Loucy (cell line): ENCODE measurements around the gene PPP1R27.

Experiments used
- H2AFZ ChIP-seq: fragments of 200-600 bp; sonication (generic); 2 replicates; pipeline ENCODE4 v1.6.0; 2016; ENCODE audit warnings: antibody characterized with exemption, mild to moderate bottlenecking, low read length, moderate library complexity
- H3F3A ChIP-seq: fragments of 200-600 bp; 2 replicates; pipeline ENCODE4 v1.6.0; 2016; ENCODE audit warnings: antibody characterized with exemption, low read depth, mild to moderate bottlenecking
- H3K27me3 ChIP-seq: fragments of 200-600 bp; sonication (generic); 2 replicates; pipeline ENCODE4 v1.6.1; 2014; ENCODE audit warnings: low read length, mild to moderate bottlenecking; ENCODE audit not compliant: insufficient read depth, poor library complexity, severe bottlenecking
- H3K36me3 ChIP-seq: fragments of 200-600 bp; sonication (generic); 2 replicates; pipeline ENCODE4 v1.6.1; 2016; ENCODE audit warnings: low read length; ENCODE audit not compliant: insufficient read depth
- H3K4me1 ChIP-seq: fragments of 200-600 bp; sonication (generic); 2 replicates; pipeline ENCODE4 v1.5.1; 2014; ENCODE audit warnings: low read length, mild to moderate bottlenecking; ENCODE audit not compliant: insufficient read depth, poor library complexity, severe bottlenecking
- H3K4me2 ChIP-seq: fragments of 200-600 bp; sonication (generic); 2 replicates; pipeline ENCODE4 v1.6.0; 2014; ENCODE audit warnings: antibody characterized with exemption, low read length, low read depth, mild to moderate bottlenecking; ENCODE audit not compliant: poor library complexity, severe bottlenecking
- H3K4me3 ChIP-seq: fragments of 200-600 bp; sonication (generic); 2 replicates; pipeline ENCODE4 v1.5.1; 2014; ENCODE audit warnings: low read length, mild to moderate bottlenecking, mixed read lengths; ENCODE audit not compliant: poor library complexity, severe bottlenecking
- H3K79me2 ChIP-seq: fragments of 200-600 bp; sonication (generic); 2 replicates; pipeline ENCODE4 v1.6.1; 2014; ENCODE audit warnings: low read length; ENCODE audit not compliant: insufficient read depth
- H3K9ac ChIP-seq: fragments of 200-600 bp; sonication (generic); 2 replicates; pipeline ENCODE4 v1.6.0; 2014; ENCODE audit warnings: mild to moderate bottlenecking, low read depth, low read length, moderate library complexity; ENCODE audit not compliant: poor library complexity, severe bottlenecking
- H3K9me2 ChIP-seq: fragments of 200-600 bp; sonication (generic); replicated peaks from 2 replicates; pipeline ENCODE4 v1.6.1; 2016; ENCODE audit warnings: low read depth, low read length, mixed read lengths
- H3K9me3 ChIP-seq: fragments of 200-600 bp; sonication (generic); 2 replicates; pipeline ENCODE4 v1.6.1; 2014; ENCODE audit warnings: mild to moderate bottlenecking, antibody characterized with exemption, low read length, low read depth; ENCODE audit not compliant: insufficient read depth
- H4K20me1 ChIP-seq: fragments of 200-600 bp; sonication (generic); 2 replicates; pipeline ENCODE4 v1.6.0; 2014; ENCODE audit warnings: antibody characterized with exemption, low read length, mild to moderate bottlenecking; ENCODE audit not compliant: insufficient read depth, poor library complexity, severe bottlenecking
- EZH2phosphoT487 ChIP-seq: fragments of 200-600 bp; IDR thresholded peaks from 2 replicates; pipeline ENCODE4 v1.6.1; 2018; ENCODE audit warnings: antibody characterized with exemption, mild to moderate bottlenecking, moderate library complexity, borderline replicate concordance
- TF ChIP-seq, protein P1 (sequence below): fragments of 200-600 bp; sonication (generic); conservative IDR thresholded peaks from 2 replicates; pipeline ENCODE4 v1.5.1; 2014; ENCODE audit warnings: mild to moderate bottlenecking, antibody characterized with exemption, low read length

The PPP1R27 gene

DNA sequence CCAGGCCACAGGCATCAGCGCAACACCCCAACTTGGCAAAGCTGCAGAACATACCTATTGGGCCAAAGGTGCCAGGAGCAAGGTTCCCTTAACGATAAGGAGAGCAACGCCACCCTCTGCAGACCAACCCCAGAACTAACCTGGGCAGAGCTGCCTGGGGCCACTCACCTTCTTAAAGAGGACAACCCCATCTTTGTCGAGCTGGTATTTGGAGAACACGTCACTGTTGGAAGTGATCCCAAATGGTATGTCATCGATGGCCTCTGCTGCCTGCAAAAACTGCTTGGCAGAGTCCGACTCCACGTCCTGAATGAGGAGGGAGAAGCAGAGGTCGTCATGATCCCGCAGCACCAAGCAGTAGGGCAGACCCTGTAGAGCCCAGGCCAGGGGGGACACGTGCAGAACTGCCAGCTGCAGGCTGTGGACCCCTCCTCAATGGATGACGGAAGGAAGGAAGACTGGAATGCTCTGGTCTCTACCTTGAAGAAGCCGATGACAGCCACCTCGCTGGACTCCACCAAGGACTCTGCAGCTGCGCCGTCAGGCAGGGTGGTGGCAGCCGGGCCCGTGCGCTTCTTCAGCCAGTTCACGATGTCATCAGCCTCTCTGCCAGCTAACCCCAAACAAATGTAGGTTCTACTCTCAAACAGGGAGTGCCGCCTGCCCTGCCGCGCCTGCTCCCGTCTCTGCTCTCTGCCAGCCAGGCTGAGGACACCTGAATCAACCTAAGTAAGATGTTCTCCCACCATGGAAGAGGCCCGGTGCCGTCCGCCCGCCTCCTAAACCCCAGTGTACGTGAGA is 20.3 kb upstream of the PPP1R27 start:
- Histone ChIP-seq H4K20me1 (peaks cover 43% of the 10 kb centered on the region), H3K27me3 (no peaks in the 10 kb centered on the region), H3K9me2 (no peaks in the 10 kb centered on the region), H3K9ac (no peak overlapping the region), H2AFZ (no peak overlapping the region), H3K4me3 (no peak overlapping the region), H3F3A (no peaks in the 10 kb centered on the region), H3K79me2 (peaks cover 87% of the 10 kb centered on the region), H3K9me3 (no peaks in the 10 kb centered on the region), H3K4me1 (peaks cover 18% of the 10 kb centered on the region), H3K4me2 (peak overlapping the region; percentile 36), H3K36me3 (peaks cover 42% of the 10 kb centered on the region)
- no peak for TF ChIP-seq EZH2phosphoT487
- TF ChIP-seq, protein P1, sequence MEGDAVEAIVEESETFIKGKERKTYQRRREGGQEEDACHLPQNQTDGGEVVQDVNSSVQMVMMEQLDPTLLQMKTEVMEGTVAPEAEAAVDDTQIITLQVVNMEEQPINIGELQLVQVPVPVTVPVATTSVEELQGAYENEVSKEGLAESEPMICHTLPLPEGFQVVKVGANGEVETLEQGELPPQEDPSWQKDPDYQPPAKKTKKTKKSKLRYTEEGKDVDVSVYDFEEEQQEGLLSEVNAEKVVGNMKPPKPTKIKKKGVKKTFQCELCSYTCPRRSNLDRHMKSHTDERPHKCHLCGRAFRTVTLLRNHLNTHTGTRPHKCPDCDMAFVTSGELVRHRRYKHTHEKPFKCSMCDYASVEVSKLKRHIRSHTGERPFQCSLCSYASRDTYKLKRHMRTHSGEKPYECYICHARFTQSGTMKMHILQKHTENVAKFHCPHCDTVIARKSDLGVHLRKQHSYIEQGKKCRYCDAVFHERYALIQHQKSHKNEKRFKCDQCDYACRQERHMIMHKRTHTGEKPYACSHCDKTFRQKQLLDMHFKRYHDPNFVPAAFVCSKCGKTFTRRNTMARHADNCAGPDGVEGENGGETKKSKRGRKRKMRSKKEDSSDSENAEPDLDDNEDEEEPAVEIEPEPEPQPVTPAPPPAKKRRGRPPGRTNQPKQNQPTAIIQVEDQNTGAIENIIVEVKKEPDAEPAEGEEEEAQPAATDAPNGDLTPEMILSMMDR, result no peak; the same call in 1 of the 2 replicates

DNA sequence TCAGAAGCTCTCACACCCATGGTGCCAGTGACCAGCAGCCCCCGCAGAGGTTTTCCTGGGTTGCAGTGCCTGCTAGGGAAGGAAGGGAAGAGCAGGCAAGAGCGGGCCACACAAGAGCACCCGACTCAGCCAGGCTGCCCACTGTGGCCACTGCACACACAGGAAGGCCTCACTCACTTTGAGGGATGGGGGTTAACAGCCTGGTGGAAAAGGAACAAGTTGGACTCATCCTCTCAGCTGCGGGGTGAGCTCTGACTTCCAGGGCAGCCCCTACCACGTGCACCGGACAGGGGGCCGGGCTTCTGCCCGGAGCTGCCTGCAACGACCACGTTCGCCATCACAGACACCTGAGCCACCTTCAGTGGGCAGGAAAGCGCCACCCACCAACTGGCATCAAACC is 17.4 kb upstream of the PPP1R27 start:
- Histone ChIP-seq H2AFZ (no peak overlapping the region), H3K9me3 (no peaks in the 10 kb centered on the region), H3K4me3 (no peak overlapping the region), H3K27me3 (no peaks in the 10 kb centered on the region), H3K79me2 (peaks cover 58% of the 10 kb centered on the region), H3K9me2 (no peaks in the 10 kb centered on the region), H3K4me1 (no peaks in the 10 kb centered on the region), H4K20me1 (peaks cover 17% of the 10 kb centered on the region), H3F3A (no peaks in the 10 kb centered on the region), H3K9ac (no peak overlapping the region), H3K4me2 (no peak overlapping the region), H3K36me3 (peaks cover 44% of the 10 kb centered on the region)
- no peak for TF ChIP-seq EZH2phosphoT487
- TF ChIP-seq, protein P1, result no peak

DNA sequence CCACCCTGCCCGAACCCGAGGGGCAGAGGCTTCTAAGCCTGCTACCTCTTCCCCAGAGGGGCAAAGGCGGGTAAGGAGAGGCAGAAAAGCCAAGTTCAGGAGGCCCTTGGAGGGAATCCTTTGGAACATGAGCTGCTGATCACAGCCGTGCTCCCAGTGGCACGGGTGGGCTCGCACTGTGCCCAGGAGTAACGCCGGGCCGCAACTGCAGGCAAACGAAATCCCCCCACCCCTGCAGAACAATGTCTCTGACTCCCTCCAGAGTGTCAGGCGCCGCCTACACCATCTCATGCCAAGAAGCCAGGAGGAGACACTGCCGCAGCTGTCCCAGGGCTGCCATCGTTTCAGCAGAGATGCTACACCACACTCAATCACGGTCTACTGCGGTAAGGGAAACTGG is 16.6 kb upstream of the PPP1R27 start:
- Histone ChIP-seq H3F3A (no peaks in the 10 kb centered on the region), H3K4me2 (no peak overlapping the region), H3K4me1 (no peaks in the 10 kb centered on the region), H3K4me3 (no peak overlapping the region), H3K36me3 (peaks cover 52% of the 10 kb centered on the region), H3K27me3 (no peaks in the 10 kb centered on the region), H3K9me3 (no peaks in the 10 kb centered on the region), H2AFZ (no peak overlapping the region), H3K79me2 (peaks cover 49% of the 10 kb centered on the region), H4K20me1 (peaks cover 15% of the 10 kb centered on the region), H3K9ac (no peak overlapping the region), H3K9me2 (no peaks in the 10 kb centered on the region)
- TF ChIP-seq, protein P1, result no peak
- no peak for TF ChIP-seq EZH2phosphoT487
